Activated T-cell treated with anti-CD3 and anti-CD28 coated beads for 24 hours (primary cell): ENCODE measurements around the gene EWSR1.
"Not testable (repeated sequence)": the region's sequence is repeated elsewhere in the genome, so short reads cannot be mapped to it uniquely, and the experiment has no call there.

Experiments
- DNase-seq: peaks from one replicate; pipeline ENCODE4 v3.0.0-alpha.2; 2020; ENCODE audit warnings: low read depth

The EWSR1 gene

GRCh38 chr22:29339381-29340235 is 71.5 kb downstream of the EWSR1 start:
- DNase-seq = no peak

- no peak for DNase-seq
These were observed 72.5 kb downstream of the EWSR1 start for GRCh38 chr22:29340566-29340965.

GRCh38 chr22:29341056-29341848 is 73.2 kb downstream of the EWSR1 start:
- DNase-seq = no peak

- DNase-seq = no peak
These were observed 73.7 kb downstream of the EWSR1 start for GRCh38 chr22:29341849-29342127.

GRCh38 chr22:29342177-29342576 is 74.1 kb downstream of the EWSR1 start:
- DNase-seq = no peak

GRCh38 chr22:29342577-29343312 is 74.7 kb downstream of the EWSR1 start:
- DNase-seq = no peak

GRCh38 chr22:29343313-29343805 is 75.3 kb downstream of the EWSR1 start:
- DNase-seq = no peak

GRCh38 chr22:29344137-29344536 is 76.1 kb downstream of the EWSR1 start:
- no peak for DNase-seq

GRCh38 chr22:29344889-29345288 is 76.8 kb downstream of the EWSR1 start:
- DNase-seq = not testable (repeated sequence)

- no peak for DNase-seq
These were observed 77.9 kb downstream of the EWSR1 start for GRCh38 chr22:29345932-29346331.

GRCh38 chr22:29346659-29347058 is 78.6 kb downstream of the EWSR1 start:
- no peak for DNase-seq

GRCh38 chr22:29348041-29348440 is 80.0 kb downstream of the EWSR1 start:
- no peak for DNase-seq

- DNase-seq = no peak
These were observed 80.9 kb downstream of the EWSR1 start for GRCh38 chr22:29348956-29349355.
